HG03342 (cell line): Measurements from ENCODE around the gene GRHL1.

Experiments used
- ATAC-seq: cut with Tn5 transposase; IDR thresholded peaks from one replicate; pipeline ENCODE4 v1.9.1; 2021; ENCODE audit warnings: mild to moderate bottlenecking, moderate library complexity; ENCODE audit not compliant: unreplicated experiment

The GRHL1 gene

DNA sequence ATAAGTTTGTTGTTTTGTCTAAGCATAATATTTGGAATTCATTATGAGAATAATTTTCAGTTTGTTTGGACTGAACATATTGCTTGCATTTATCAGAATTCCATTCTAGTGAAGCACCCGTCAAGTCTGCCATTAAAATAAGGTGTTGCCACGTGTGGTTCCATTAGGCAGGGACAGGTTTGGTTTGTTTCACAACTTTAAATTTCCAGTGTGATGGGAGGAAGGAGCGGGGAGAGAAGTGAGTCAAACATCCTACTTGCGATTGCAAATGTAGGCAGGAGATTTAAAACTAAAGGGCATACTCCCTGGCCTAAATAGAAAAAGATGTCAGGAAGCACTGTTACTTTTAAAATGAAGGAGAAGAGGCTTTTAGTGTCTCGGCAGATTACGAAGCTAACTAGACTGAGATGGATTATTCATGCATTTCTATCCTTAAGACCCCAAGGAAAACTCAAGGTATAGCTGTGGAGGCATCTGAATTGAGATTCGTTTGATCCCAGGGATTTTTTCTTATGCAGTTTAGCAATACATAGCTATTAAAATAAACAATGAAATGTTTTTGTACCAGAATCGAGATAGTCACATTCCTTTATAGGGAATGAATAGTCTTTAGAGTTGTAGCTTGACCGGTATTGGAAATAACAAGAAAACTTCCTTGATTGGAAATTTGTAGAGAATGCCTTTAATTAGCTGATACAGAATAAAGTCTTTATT, 19.8 kb downstream of the GRHL1 start:
- ATAC-seq: no peak

DNA sequence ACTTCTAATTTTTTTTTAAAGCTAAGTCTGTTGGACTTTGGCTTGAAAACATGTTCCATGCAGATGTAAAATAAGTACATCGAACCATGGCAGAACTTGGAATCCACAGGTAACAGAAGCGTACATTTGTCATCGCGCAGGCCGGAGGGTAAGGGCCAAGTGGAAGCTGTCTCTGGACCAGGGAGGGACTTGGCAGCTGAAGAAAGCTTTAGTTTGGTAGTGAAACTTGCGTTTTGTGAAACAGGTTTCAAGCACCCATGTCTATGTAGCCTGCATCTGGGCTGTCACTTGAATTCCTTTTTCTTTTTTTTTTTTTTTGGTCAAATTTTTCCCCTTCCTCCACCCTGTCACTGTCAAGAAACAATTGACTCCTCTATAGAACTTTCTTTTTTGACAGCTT, 20.4 kb downstream of the GRHL1 start:
- ATAC-seq: no peak

- no peak for ATAC-seq
Measured at GRCh38 chr2:9972621-9973479, 21.4 kb downstream of the GRHL1 start.

DNA sequence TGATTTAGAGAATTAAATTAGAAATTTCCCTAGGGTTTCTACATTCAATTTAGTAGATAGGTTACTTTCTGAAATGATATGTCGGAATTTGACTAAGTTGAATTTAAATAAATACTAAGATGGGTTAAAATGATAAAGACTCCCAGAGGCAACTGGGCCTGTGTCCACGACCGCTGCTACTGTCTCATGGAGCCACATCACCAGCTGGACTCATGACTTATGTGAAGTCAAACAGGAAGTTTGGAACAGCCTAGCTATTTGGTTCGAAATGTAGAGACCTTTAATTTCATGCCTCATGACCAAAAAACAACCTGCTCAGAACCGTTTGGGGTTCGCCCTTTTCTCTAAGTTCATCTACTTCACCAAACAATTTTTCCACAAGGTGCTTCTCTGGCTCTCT, 22.2 kb downstream of the GRHL1 start:
- no peak for ATAC-seq

DNA sequence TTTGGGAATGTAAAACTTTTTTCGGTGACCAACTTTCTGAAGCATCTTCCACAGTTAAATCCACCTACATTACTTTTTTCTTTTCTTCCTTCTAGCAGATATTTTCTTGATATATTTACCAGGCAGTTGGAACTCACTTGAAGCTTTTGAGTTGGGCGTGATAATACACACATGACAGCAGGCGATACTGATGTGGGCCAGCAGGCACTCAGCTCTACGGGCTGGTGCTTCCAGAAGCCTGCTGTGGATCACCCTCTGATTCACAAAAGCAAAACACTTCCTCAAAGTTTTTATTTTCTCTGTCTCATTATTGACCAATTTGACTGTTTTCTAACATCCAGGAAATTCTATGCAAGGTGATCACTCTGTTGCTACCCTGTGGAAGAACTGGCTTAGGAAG, 22.9 kb downstream of the GRHL1 start:
- no peak for ATAC-seq

GRCh38 chr2:9975328-9975727, 23.8 kb downstream of the GRHL1 start:
- ATAC-seq: no peak

- no peak for ATAC-seq
Measured at GRCh38 chr2:9975805-9976447, 24.4 kb downstream of the GRHL1 start.

- ATAC-seq: no peak
Measured at GRCh38 chr2:9979977-9980376, 28.5 kb downstream of the GRHL1 start.

GRCh38 chr2:9980520-9980919, 29.0 kb downstream of the GRHL1 start:
- no peak for ATAC-seq

- no peak for ATAC-seq
Measured at GRCh38 chr2:9981655-9982054, 30.2 kb downstream of the GRHL1 start.

DNA sequence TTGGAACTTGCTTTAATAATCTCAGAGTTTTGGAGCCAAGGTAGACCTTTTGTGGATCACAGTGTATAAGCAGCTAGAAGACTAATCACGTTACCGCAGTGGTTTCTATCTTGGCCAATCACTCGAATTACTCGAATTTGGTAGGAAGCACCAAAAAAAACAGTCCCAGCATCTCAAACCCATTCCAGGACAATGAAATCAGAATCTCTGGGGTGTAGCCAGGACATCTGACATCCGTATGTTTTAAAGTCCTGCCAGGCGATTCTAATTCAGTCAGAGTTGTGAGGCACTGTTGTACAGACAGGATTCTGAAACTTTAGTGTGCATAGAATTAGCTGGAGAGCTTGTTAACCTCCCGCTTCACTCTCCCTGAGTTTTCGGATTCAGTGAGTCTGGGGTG, 30.8 kb downstream of the GRHL1 start:
- no peak for ATAC-seq

- ATAC-seq: no peak
Measured at GRCh38 chr2:9982891-9983290, 31.4 kb downstream of the GRHL1 start.

DNA sequence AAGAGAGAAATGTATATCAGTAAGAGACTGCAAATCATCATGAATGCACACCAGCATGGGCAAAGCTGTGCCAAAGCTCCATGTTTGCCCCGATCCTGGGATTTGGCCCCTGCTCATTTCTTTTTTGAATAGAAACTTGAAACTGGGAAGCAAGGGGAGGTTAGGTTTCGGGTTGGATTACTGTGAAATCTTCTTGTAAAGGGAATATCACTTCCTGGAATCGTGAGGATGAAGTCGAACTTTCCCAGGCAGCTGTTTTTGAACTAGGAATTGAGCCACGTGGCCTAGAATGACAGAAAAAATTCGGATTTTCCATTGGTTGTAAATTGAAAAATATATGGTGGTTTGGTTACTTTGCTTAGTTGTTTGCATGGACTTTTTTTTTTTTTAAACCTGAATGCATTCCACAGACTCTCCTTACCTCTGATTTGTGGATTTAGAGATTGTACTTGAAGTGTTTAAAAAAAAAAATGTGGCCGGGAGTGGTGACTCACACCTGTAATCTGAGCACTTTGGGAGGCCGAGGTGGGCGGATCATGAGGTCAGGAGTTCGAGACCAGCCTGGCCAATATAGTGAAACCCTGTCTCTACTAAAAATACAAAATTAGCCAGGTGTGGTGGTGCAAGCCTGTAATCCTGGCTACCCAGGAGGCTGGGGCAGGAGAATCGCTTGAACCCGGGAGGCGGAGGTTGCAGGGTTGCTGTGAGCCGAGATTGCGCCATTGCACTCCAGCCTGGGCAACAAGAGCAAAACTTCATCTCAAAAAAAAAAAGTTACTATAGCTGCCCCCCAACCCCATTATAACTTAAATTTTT, 32.1 kb downstream of the GRHL1 start:
- ATAC-seq: no peak

DNA sequence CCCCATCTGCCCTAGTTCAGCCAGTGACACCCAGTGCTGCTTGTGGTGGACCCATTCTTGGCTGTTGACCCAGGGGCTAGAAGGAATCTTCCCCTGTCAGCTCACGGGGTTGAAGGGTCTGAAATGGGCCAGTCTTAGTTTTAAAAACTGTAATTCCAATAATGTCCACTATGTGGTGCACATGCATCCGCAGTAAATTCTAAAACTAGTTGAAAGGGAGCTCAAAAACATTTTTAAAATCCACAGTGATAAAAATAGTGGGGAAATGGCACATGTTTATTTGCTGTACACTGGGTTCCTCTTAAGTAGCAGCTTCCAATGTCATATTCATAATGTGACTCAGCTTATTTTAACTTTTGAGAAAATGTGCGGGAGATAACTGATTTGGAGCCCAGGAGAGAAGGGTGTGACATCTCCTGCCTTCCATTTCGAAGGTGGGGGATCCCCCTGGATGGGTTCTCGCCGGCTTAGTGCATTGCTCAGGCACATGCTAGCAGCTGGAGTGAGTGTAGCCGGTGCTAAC, 32.8 kb downstream of the GRHL1 start:
- ATAC-seq: peak; percentile 53

DNA sequence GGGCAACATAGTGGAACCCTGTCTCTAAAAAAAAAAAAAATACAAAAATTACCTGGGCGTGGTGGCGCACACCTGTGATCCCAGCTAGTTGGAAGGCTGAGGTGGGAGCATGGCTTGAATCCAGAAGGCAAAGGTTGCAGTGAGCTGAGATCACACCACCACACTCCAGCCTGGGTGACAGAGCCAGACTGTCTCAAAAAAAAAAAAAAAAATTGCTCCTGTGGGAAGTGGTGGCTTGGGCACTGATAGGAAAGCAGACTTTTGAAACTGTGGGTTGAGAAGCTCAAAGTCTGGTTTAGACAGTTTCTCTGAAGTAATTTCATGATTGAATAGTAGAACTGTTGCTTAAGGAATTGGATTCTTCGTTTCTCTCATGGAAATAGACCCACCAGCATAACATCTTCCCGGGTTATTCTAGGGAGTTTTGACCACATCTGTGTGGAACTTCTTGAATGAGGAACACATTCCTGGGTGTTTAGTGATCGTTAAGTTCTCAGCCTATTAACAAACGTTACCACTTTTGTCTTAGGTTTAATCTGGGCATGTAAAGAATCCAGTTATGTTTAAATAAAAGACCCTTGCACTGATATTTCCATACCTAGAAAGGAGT, 33.5 kb downstream of the GRHL1 start:
- no peak for ATAC-seq

- no peak for ATAC-seq
Measured at GRCh38 chr2:9985531-9986328, 34.2 kb downstream of the GRHL1 start.

GRCh38 chr2:9988320-9988719, 36.8 kb downstream of the GRHL1 start:
- ATAC-seq: no peak

GRCh38 chr2:9990736-9991135, 39.2 kb downstream of the GRHL1 start:
- no peak for ATAC-seq

DNA sequence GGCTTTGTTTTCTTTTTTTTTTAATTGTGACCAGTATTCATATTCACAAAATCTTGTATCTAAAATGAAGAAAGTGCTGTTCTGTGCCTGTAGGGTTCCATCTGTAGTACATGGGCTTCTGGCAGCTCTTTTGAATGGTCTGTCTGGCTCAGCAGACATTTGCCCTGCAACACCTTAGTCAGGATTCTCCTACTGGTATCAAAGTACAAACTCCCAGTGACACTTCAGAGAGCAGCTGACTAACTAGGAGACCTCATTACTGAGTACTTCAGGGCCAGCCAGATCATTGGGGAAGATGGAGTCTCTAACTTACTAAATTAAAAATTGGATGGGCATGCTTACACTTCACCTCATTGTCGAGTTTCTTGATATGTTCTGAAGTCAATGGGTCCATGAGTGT, 39.7 kb downstream of the GRHL1 start:
- no peak for ATAC-seq
